ENCODE data around the gene RSKR.
"Not testable (repeated sequence)": the region's sequence is repeated elsewhere in the genome, so short reads cannot be mapped to it uniquely, and the experiment has no call there.

Gene RSKR

DNA sequence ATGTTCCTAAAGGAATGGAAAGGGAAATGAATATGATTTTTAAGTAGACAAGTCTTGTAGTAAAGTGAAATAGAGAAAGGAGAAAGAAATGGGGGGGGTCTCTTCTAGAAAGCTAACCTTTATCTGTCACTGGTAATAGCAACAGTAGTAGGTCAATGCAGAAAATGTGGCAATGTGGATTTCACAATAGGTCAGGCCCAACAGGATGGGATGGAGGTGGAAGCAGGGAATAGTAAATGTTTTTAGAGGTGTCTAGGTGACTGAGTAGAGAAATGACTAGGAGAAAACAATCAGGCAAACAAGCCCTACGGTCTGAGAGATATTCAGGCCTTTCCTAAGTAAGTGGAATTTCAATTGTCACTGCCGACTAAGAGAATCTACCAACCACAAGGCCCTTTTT, 6.0 kb upstream of the RSKR start:
- no peak for DNase-seq

DNA sequence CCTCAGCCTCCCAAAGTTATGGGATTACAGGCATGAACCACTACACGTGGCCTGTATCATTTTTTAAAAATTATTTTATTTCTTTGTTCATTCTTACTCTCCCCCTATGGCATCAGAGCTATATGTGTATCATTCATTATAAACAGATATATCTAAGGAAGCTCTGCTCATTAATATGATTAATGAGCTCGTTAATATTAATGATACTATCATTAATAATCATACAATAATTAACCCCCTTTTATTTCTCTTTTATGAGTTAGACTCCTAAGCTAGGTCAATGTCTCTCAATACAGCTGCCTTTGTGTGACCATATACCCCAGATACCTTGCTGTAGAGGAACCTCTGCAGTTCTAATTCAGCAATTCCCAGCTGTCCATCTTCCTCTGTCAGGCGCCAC, 4.5 kb upstream of the RSKR start:
- DNase-seq: no peak

DNA sequence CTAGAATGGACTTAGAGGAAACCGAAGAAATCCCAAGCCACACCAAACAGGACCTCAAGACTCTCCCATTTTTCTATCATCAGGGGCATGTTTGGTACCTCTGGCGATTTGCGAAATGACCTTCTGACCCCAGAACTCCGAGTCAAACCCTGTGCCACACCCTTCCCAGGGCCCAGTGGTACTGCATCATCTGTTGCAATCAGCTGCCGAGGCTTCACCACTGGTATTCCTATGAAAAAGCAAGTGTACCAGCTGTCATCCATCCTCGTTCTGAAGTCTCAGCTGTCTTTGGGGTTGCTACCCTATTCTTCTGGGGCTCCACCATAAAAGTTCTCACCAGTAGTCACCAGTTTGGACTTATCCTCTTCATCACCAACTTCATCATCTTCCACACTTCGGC, 2.3 kb upstream of the RSKR start:
- DNase-seq: no peak

DNA sequence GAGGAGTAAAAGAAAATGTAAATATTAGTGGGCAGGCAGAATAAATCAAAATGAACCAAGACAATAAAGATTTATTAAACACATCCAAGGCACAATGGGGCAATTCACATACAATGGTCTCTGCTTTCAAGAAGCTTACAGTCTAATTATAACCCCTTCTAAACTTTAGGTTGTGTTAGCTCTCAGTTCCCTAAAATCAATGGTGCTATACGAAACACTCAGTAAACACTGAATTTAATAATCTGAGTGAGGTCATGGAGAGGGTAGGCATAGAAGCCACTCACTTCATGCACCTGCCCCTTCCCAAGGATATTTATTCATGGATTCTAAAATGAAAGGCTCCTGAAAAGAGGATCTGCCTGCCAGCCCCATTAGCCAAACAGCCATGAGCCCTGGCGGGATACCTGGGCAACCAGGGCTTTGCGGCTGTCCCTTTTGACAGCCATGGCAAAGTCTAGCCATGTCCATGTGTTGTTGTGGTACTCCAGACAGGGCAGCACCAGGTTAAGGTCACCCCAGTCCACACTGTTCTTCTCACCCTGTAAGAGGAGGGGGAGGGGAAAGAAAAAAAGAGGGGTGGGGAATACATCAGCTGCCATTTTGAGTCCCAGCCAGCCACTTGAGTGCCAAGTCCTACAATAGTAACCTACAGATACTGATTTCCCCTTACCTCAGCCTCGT, 1.4 kb upstream of the RSKR start:
- no peak for DNase-seq

DNA sequence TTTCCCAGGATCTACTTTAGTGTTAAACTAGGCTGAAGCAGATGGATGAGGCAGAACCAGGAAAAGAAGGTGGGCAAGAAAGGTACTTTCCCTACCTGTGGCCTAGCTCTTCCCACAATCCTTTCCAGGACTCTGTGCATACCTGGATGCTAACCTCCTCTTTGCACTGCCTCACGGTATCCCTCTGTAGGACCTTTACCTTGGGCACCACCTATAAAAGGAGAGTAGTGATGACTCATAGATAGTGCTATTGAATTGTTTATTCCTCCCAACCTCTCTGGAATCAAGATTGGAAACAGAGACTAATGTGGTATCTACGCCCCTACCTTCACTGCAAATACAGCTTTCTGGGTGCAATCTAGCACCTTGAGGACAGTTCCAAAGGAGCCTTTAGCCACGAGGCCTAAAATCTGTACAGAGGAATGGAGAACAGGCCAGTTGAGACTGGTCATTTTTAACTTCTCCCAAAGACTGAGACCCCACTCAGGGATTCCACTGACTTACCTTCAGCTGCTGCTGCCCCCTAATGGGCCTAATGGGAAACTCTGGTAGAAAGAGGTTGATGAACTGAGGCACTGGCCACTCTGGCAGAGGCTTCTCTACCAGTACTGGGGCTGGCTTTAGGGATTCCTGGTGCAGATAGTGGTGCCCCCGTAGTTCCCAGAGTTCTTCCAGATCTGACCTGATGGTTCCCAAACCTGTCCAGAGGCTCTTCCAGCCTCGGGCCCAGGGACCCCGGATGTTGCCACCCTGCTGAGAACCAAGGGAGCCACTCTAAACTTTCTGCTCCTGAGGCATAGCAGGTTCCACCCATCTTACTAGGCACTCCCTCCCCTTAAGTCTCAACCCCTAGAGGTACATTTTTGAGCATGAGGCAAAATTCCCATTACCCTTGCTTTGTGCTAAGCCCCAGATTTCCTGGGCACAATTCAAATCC, 781 bp downstream of the RSKR start:
- DNase-seq: peak; percentile 35

DNA sequence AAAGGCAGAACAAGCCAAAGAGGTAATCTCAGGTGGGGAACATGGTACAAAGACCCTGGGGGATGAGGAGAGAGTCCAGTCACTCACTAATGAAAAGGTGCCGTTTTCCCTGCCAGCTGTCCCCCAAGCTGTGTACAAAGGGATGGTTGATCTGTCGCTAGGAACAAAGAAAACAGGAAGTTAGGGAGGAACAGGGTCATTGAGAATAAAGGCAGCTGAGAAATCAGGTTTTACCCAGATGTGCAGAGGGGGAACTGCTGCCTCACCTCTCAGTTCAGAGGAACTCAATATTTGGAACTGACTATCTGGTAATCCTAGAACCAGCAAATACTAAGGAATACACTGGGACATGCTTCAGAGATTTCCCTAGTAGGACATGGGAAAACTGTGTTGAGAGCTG, 1.5 kb downstream of the RSKR start:
- no peak for DNase-seq

DNA sequence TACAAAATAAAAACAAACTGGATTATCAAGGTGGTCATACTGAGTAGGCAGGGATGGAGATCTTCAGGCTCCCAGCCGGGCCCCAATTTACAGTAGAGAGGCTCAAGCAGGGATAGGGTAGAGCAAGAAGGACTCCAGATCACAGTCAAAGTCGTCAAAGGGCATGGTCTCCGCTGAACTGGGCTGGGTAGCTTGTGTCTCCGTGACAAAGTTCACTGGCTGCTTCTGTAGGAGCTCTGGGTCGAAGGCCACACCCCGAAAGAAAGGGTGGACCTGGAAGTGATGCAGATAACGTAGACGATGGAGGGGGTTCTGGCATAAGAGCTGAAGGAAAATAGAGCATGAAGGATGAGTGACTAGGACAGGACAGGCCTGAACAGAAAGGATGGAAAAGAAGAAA, 3.6 kb downstream of the RSKR start:
- no peak for DNase-seq

DNA sequence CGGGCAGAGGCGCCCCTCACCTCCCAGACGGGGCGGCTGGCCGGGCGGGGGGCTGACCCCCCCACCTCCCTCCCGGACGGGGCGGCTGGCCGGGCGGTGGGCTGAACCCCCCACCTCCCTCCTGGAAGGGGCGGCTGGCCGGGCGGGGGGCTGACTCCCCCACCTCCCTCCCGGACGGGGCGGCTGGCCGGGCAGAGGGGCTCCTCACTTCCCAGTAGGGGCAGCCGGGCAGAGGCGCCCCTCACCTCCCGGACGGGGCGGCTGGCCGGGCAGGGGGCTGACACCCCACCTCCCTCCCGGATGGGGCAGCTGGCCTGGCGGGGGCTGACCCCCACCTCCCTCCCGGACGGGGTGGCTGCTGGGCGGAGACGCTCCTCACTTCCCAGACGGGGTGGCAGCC, 10.0 kb downstream of the RSKR start:
- DNase-seq: not testable (repeated sequence)

DNA sequence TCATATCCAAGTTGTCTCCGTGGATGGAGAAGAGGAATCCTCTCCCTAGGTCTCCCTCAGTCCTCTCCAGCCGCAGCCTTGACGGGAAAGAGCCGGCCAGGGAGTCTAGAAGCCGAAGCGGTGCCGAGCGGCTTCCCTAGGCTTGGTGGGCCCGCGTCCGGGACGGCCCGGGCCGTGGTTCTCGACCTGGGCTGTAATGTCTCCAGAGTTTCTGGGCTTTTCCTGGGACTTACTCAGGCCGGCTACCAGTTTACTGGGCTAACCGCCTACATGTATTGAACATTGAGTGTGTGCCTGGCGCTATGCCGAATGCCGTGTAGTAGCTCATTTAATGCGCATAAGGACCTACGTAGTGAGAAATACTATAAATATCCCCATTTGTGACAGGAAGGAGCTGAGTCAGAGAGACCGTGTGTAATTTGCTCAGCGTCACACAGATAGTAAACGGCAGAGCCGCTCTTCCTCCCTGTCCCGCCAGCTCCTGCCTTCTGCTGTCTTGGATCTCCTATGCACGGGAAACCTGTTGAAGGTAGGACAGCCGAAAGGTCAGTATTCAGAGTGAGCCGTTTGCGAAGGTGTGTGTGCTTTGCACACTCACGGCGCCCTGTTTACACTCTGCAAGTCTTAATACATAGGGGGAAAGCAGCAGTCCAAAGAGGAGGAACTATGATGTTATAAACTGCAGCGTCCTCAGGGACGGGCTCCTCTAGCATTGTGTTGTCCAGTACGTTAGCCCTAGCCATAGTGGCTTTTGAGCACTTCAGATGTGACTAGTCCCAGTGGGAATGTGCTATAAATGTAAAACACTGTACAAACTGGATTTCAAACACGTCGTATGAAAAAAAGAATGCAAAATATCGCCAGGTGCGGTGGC, 14.4 kb downstream of the RSKR start:
- peak; percentile 73 for DNase-seq

DNA sequence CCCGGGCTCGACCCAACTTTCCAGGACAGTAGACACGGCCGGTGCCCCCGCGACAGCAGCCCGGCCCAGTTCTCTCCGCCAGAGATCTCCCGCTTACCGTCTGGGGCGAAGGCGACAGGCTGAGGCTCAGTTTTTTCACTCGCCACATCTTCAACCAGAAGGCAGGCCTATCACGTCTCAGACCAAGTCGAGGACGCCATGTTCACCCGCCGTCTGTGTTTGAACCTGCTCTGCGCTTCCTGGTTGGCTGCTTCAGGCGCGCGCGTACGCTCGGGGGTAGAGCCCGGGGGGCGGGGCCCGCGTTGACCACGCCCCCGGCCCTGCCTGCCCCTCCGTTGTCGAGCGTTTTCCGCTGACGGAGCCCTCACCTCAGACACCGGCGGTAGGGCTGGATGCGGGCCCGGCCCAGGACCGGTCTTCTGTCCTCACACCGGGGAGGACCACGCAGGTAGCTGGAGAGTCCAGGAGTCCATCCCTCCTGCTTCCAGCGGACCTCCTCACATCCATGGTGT, 15.1 kb downstream of the RSKR start, which contains the start of gene SPAG5:
Gene SPAG5 (minus strand): TSS at position 227 of the 512 bp plus-strand sequence. CDS start 79 bp downstream, at position 148.
- peak; percentile 95 for DNase-seq

DNA sequence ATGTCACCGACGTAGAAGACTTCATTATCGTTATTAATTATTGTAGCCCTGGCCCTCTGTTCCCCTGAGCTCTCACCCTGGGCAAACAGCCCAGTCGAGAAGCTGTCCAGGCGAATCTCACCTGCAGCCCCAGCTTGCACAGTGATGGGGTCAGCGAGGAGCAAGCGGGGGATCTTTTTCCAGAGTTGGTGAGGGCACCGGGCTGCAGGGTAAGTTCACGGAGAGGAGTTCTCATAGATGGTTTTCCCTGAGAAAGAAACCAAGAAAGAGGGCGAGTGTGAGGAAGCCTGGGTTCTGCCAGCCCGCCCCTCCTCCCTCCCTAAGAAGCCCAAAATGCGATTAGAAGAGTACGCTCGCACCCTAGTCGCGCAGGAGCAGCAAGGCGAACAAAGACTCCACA, 15.6 kb downstream of the RSKR start:
- no peak for DNase-seq

DNA sequence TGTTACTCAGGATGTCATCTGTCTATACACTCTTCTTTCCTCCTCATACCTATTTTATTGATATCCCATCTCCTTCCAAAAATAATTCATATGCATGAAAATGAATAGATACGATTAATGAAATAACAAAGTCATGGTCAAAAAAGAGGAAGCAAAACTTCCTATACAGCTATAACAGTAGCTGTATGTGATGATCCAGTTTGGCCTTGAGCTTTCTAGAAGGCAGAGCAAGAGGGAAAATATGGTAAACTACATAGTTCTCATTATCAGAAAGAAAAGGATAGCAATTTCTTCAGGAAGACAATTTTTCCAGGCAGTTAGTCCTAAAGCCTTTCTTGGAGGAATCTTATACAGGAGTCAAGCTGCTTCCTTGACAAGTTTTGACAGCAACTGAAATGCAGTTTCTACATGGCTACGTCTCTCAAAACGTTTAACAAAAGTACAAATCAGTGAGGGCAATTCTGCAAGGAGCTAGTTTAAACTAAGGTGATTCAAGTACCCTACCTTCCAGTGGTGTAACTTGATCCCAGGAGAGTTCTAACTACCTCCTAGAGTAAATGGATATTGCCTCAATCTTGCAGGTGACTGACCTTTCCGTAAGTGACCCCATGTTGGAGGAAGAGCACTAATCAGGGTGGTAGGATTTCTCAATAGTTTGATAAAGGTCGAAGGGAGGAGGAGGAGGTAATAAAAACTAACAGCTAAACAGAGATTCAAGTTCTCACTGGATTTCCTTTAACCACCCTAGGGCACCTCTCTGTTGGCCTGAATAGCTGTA, 16.2 kb downstream of the RSKR start:
- peak; percentile 43 for DNase-seq

DNA sequence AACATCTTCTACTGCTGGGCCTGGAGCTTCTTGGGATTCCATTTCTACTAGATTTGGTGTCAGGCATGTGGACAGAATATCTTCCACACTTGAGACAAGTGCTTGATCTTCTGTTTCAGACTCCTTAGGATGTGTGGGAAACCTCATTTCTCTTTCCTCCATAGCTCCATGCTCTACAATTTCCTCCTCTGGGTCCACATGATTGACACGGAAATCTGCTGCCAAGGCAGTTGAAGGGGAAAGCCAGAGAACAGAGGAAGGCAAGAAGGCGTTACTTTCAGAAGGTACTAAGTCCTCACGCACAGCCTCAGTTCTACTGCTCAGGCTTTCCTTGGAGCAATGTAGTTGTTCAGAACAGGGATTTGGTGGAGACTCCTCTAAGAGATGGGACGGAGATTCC, 21.7 kb downstream of the RSKR start:
- DNase-seq: no peak

DNA sequence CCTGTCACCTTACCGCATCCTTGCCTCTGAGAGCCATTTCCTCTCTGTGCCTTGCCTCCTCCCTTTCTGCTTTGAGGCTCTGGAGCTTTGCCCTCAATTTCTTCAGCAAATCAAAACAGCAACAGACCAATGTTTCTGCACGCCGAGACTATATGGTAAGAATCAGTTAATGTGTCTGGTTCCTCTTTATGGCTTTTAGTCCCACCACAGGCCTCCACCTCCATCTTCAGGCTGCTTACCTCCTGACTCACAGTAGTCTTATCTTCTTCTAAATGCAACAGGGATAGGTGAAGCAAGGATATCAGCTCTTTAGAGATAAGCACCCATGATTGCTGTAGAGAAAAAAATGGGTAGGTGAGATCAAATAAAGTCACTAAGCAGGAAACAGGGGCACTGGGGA, 28.1 kb downstream of the RSKR start:
- no peak for DNase-seq

DNA sequence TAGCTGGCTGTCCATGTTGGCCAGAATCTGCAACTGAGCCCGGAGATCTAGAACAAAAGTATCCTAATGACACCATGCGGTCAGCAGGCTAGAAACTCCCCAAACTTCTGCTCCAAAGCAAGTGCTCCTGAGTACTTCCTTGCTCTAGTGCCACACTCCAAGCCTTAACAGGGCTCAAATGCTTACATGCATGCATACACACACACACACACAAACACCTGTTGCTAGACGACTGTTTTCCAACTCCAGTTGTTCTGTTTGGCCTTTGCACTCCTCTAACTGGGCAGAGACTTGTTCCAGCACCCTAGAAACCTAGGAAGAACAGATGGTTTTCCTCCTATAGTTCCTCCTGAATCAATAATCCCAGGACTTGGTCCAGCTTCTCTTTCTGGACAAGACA, 29.6 kb downstream of the RSKR start:
- DNase-seq: no peak

DNA sequence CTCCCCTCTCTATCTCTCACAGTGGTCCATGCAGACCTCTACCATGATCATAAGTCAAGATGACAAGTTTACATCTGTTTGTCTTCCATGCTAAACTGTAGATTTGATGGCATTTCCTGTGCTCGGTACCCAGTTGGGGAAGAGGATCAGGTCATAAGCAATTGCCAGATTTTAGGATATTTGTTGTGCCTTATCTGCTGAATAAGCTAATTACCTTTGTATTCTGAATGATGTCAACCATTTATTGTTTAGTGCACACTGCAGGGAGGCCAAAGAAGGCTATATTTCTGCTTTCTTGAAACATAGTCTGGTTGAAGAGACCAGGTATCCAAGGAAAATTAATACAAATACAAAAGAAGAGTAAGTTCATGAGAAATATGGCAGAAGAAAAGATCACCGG, 31.5 kb downstream of the RSKR start:
- DNase-seq: no peak

DNA sequence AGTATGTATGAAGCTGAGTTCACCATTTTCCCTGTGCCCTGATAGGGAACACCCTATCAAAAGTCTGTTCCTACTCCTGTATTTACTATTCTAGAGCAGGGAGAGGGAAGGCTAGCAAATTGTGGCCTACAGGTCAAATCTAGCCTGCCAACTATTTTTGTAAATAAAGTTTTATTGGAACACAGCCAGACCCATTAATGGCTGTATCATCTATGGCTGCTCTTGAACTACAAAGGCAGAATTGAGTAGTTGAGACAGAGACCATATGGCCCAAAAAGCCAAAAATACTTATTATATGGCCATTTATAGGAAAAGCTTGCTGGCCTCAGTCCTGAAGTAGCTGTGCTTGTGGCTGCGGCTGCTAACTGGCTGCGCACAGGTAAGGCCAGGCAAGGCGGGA, 33.0 kb downstream of the RSKR start:
- no peak for DNase-seq

DNA sequence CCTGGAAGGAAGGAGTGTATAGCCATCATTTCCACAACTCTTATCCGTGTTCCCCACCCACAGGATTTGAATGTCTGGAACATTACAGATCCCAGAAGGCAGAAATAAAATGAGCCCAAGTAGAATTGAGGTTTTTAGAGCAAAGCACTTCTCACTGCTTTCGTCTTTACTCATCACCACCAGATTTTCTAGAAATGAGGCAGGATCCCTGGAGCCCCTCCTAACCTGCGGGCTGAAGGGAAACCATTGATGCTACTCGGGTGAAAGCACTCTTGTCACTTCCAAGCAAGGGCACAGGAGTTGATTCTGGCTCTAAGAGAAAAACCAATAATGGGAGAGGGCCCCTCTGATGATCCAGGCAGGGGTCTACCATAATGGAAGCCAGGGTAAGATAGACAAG, 34.5 kb downstream of the RSKR start:
- DNase-seq: no peak

DNA sequence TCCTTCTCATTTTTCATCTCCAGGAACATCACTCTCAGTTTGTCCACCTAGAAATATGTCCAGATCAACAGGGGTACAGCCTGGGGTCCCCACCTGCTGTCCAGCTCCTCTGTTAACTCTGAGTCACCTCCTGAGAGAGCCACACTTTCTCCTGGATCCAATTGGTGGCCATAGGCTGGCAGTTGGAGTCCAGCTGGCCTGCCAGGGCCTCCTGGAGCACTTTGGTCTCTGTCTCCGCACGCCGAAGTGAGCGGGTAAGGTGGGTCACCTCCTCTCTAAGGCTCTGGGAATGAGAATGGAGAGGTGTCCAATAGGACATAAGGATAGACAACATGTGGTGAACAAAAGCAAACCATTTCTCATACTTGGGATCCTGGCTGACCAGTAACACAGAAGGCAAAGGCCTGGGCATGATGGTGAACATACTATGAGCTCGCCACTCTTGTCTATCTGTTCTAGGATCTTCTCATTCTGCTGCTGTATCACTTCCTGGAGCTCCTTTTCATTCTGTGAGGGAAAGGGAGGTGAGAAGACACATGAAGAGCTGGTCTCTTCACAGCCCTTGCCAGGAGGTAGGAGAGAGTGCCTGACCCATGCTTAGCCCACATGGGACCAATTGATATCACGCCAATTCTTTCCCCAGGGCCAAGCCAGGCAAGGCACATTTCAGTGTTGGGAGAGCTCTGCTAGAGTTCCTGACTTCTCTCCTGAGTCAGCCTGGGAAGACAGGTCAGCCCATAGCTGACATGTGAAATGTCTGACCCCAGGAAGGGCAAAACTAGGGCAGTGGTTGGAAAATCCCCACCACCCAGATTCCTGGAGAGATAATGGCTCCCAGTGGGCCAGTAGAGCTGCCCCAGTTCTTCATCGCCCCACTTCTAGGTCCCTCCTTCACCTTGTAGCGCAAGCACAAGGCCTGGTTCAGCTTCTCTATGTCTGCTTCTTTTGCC, 35.5 kb downstream of the RSKR start:
- DNase-seq: no peak

DNA sequence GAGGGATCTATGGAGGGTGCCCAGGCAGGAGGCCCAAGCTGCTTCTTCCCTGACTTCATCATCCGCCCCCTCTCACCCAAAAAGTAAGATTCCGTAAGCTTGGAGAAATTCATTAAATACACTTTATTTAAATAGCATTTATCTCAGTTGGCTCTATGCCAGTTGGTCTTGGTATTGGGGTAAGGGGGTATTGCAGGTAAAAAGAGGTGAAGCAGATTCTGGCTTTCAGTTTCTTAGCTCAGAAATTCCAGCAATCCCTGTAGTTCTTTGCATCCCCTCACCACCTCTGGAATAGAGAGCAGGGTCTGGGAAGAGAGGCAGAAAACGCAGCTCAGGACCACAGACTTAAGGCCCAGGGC, 36.5 kb downstream of the RSKR start:
- DNase-seq: no peak
